CD4-positive, alpha-beta T cell treated with Interferon alpha-2 for 1 hour (primary cell): Measurements from ENCODE around the gene CHMP6.

ENCODE experiments used
- DNase-seq, 2 donors: peaks; one replicate each; pipeline ENCODE4 v3.0.0-alpha.2; 2020 to 2022

The CHMP6 gene

GRCh38 chr17:80995131-80995530 lies 3.5 kb downstream of the CHMP6 start:
- DNase-seq: no peak

GRCh38 chr17:80996422-80997305 lies 5.0 kb downstream of the CHMP6 start:
- no peak for DNase-seq

GRCh38 chr17:80997424-80998117 lies 5.9 kb downstream of the CHMP6 start:
- DNase-seq: no peak

GRCh38 chr17:80998118-80998747 lies 6.6 kb downstream of the CHMP6 start:
- no peak for DNase-seq

- DNase-seq: no peak
These were observed 7.3 kb downstream of the CHMP6 start for GRCh38 chr17:80998748-80999535.

- DNase-seq: no peak
These were observed 8.1 kb downstream of the CHMP6 start for GRCh38 chr17:80999536-81000333.

- DNase-seq: no peak
These were observed 8.6 kb downstream of the CHMP6 start for GRCh38 chr17:81000334-81000630.

- no peak for DNase-seq
These were observed 9.2 kb downstream of the CHMP6 start for GRCh38 chr17:81000631-81001357.

GRCh38 chr17:81002013-81002384 lies 10.4 kb downstream of the CHMP6 start:
- DNase-seq: no peak

GRCh38 chr17:81002409-81003361 lies 11.0 kb downstream of the CHMP6 start:
- no peak for DNase-seq

- no peak for DNase-seq
These were observed 12.3 kb downstream of the CHMP6 start for GRCh38 chr17:81003711-81004475.

- no peak for DNase-seq
These were observed 15.2 kb downstream of the CHMP6 start for GRCh38 chr17:81006891-81007290.

GRCh38 chr17:81008140-81008539 lies 16.5 kb downstream of the CHMP6 start:
- DNase-seq: no peak

- no peak for DNase-seq
These were observed 17.5 kb downstream of the CHMP6 start for GRCh38 chr17:81009136-81009535.

GRCh38 chr17:81010935-81011334 lies 19.3 kb downstream of the CHMP6 start:
- no peak for DNase-seq

GRCh38 chr17:81011951-81012350 lies 20.3 kb downstream of the CHMP6 start:
- no peak for DNase-seq

- no peak for DNase-seq
These were observed 21.2 kb downstream of the CHMP6 start for GRCh38 chr17:81012574-81013447.

- DNase-seq: no peak
These were observed 22.0 kb downstream of the CHMP6 start for GRCh38 chr17:81013642-81014041.

- no peak for DNase-seq
These were observed 23.5 kb downstream of the CHMP6 start for GRCh38 chr17:81015136-81015535.
